ENCODE measurements around the gene FAM241A. TPM values are rescaled to one million over a fixed set of nuclear protein-coding genes. Genes with fewer than 3 reads are reported as not detected.

FAM241A gene
- total and polyA plus RNA-seq, 2 of the 13 experiments (the other 11 are each of a cell fraction or from before 2014, with no cell fraction given): 0.61 to 0.69 TPM

GRCh38 chr4:112152521-112152920 lies 7.3 kb downstream of the FAM241A start:
- Histone ChIP-seq H3K9ac (ENCODE audit: insufficient read depth, low read depth, low read length) (no peak overlapping the region), H3K9me3 (ENCODE audit: low read length) (no peaks in the 10 kb centered on the region), H3K4me1 (ENCODE audit: insufficient read depth, low read length) (no peaks in the 10 kb centered on the region), H3K27me3 (ENCODE audit: control insufficient read depth in 1 of 2, insufficient read depth in 2 of 2, low read length in 2 of 2) (no peaks in the 10 kb centered on the region), H4K20me1 (ENCODE audit: insufficient read depth, low read length) (no peaks in the 10 kb centered on the region), H3K4me2 (ENCODE audit: low read depth, low read length) (no peak overlapping the region), H3K27ac (ENCODE audit: extremely low read length, insufficient read depth, low read length) (no peak overlapping the region), H3K36me3 (replicated peaks in 1 of 2; ENCODE audit: control insufficient read depth in 1 of 2, insufficient read depth in 2 of 2, low read length in 2 of 2) (no peaks in the 10 kb centered on the region), H2AFZ (ENCODE audit: low read length) (no peak overlapping the region), H3K4me3 (replicated peaks in 1 of 3; ENCODE audit: insufficient read depth in 1 of 3, low read depth in 2 of 3, low read length in 3 of 3) (no peak overlapping the region), H3K79me2 (ENCODE audit: insufficient read depth, low read length) (no peaks in the 10 kb centered on the region)
- FAIRE-seq (no peak), DNase-seq (ENCODE audit: low spot score) (no peak), ATAC-seq (no peak)
- no TSS peak for BruUV-seq (replicated peaks)
- in situ Hi-C loops (cut with HindIII; ENCODE audit: extremely low pct_ligation_motif_present, low pct_unique_long_range_greater_than_20kb): no loop called here
- ChIA-PET CTCF (ENCODE audit: low intra/inter-chr PET ratio, low total read pairs) (no interaction called here), POLR2A (no interaction called here)
- no peak for TF ChIP-seq U2AF2 (IDR thresholded peaks at IDR 0.05; ENCODE audit: low read depth, low read length)
- TF ChIP-seq FOXO1 (CRISPR knock-in tag; IDR thresholded peaks at IDR 0.05): no peak
- no peak for TF ChIP-seq ETV5 (CRISPR knock-in tag; IDR thresholded peaks at IDR 0.05; ENCODE audit: borderline replicate concordance)
- TF ChIP-seq POLR2AphosphoS2 (IDR thresholded peaks at IDR 0.05; ENCODE audit: low read depth, low read length): no peak
- no peak for TF ChIP-seq ZNF589 (CRISPR knock-in tag; conservative IDR thresholded peaks at IDR 0.05)
- no peak for TF ChIP-seq TCF7L2 (IDR thresholded peaks at IDR 0.05; ENCODE audit: low read depth, low read length)
- TF ChIP-seq, protein P1, sequence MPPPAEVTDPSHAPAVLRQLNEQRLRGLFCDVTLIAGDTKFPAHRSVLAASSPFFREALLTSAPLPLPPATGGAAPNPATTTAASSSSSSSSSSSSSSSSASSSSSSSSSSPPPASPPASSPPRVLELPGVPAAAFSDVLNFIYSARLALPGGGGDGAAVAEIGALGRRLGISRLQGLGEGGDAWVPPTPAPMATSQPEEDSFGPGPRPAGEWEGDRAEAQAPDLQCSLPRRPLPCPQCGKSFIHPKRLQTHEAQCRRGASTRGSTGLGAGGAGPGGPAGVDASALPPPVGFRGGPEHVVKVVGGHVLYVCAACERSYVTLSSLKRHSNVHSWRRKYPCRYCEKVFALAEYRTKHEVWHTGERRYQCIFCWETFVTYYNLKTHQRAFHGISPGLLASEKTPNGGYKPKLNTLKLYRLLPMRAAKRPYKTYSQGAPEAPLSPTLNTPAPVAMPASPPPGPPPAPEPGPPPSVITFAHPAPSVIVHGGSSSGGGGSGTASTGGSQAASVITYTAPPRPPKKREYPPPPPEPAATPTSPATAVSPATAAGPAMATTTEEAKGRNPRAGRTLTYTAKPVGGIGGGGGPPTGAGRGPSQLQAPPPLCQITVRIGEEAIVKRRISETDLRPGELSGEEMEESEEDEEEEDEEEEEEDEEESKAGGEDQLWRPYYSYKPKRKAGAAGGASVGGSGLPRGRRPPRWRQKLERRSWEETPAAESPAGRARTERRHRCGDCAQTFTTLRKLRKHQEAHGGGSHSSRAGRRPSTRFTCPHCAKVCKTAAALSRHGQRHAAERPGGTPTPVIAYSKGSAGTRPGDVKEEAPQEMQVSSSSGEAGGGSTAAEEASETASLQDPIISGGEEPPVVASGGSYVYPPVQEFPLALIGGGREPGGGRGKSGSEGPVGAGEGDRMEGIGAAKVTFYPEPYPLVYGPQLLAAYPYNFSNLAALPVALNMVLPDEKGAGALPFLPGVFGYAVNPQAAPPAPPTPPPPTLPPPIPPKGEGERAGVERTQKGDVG (CRISPR knock-in tag; IDR thresholded peaks at IDR 0.05; ENCODE audit: borderline replicate concordance): no peak
- TF ChIP-seq RNF219 (CRISPR knock-in tag; IDR thresholded peaks at IDR 0.05): no peak
- TF ChIP-seq ZNF430 (CRISPR knock-in tag; IDR thresholded peaks at IDR 0.05): no peak
- no peak for TF ChIP-seq NCOR1 (IDR thresholded peaks at IDR 0.05; ENCODE audit: borderline replicate concordance, low read length)
- TF ChIP-seq, protein P2, sequence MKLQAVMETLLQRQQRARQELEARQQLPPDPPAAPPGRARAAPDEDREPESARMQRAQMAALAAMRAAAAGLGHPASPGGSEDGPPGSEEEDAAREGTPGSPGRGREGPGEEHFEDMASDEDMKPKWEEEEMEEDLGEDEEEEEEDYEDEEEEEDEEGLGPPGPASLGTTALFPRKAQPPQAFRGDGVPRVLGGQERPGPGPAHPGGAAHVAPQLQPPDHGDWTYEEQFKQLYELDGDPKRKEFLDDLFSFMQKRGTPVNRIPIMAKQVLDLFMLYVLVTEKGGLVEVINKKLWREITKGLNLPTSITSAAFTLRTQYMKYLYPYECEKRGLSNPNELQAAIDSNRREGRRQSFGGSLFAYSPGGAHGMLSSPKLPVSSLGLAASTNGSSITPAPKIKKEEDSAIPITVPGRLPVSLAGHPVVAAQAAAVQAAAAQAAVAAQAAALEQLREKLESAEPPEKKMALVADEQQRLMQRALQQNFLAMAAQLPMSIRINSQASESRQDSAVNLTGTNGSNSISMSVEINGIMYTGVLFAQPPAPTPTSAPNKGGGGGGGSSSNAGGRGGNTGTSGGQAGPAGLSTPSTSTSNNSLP (IDR thresholded peaks at IDR 0.05; ENCODE audit: low read depth, low read length): no peak
- TF ChIP-seq E2F2 (CRISPR knock-in tag; IDR thresholded peaks at IDR 0.05; ENCODE audit: borderline replicate concordance): no peak
- no peak for TF ChIP-seq REL (CRISPR knock-in tag; conservative IDR thresholded peaks at IDR 0.05)
- WGBS (ENCODE audit: low lambda C conversion rate): 71% methylated on average over 6 of the region's 6 CpGs
- intact Hi-C loops (cut with micrococcal nuclease; ENCODE audit: unreplicated experiment): no loop called here

All from HepG2 (cell line).